Hepatocyte (in vitro differentiated cells): ENCODE data around the gene CASTOR1. TPM values are rescaled to one million over a fixed set of nuclear protein-coding genes. Genes with fewer than 3 reads are reported as not detected.
A peak's percentile ranks its signal among the peaks of the same experiment; 100 is the strongest.

Source experiments
- DNase-seq: peaks from one replicate; pipeline ENCODE4 v3.0.0-alpha.2; 2016; ENCODE audit warnings: low spot score
- H2AFZ ChIP-seq: fragments of 200-600 bp; sonication (generic); 2 replicates; pipeline ENCODE4 v1.6.0; 2016; ENCODE audit warnings: antibody characterized with exemption, mild to moderate bottlenecking
- H3K27ac ChIP-seq: fragments of 200-600 bp; sonication (generic); 2 replicates; pipeline ENCODE4 v1.5.1; 2016; ENCODE audit warnings: mild to moderate bottlenecking
- H3K27me3 ChIP-seq: fragments of 200-600 bp; sonication (generic); 2 replicates; pipeline ENCODE4 v1.6.1; 2016
- H3K36me3 ChIP-seq: fragments of 200-600 bp; sonication (generic); replicated peaks from 2 replicates; pipeline ENCODE4 v1.5.1; 2016; ENCODE audit warnings: low read depth; ENCODE audit not compliant: insufficient read depth
- H3K4me1 ChIP-seq: fragments of 200-600 bp; sonication (generic); 2 replicates; pipeline ENCODE4 v1.5.1; 2016; ENCODE audit warnings: mild to moderate bottlenecking, moderate library complexity; ENCODE audit not compliant: insufficient read depth
- H3K4me2 ChIP-seq: fragments of 200-600 bp; sonication (generic); 2 replicates; pipeline ENCODE4 v1.6.0; 2016
- H3K4me3 ChIP-seq: fragments of 200-600 bp; sonication (generic); 2 replicates; pipeline ENCODE4 v1.5.1; 2016; ENCODE audit warnings: mild to moderate bottlenecking
- H3K79me2 ChIP-seq: fragments of 200-600 bp; sonication (generic); 2 replicates; pipeline ENCODE4 v1.6.0; 2017; ENCODE audit warnings: mild to moderate bottlenecking
- H3K9me2 ChIP-seq: fragments of 200-600 bp; sonication (generic); replicated peaks from 2 replicates; pipeline ENCODE4 v1.6.0; 2017; ENCODE audit warnings: mild to moderate bottlenecking; ENCODE audit not compliant: insufficient read depth
- H3K9me3 ChIP-seq: fragments of 200-600 bp; sonication (generic); 2 replicates; pipeline ENCODE4 v1.5.1; 2016; ENCODE audit warnings: low read depth, mild to moderate bottlenecking
- H4K20me1 ChIP-seq: fragments of 200-600 bp; sonication (generic); 2 replicates; pipeline ENCODE4 v1.6.0; 2016; ENCODE audit warnings: mild to moderate bottlenecking; ENCODE audit not compliant: insufficient read depth, poor library complexity, severe bottlenecking
- EZH2 ChIP-seq: fragments of 200-600 bp; sonication (generic); IDR thresholded peaks from 2 replicates; pipeline ENCODE4 v1.6.1; 2016; ENCODE audit warnings: antibody characterized with exemption, mild to moderate bottlenecking, borderline replicate concordance
- EZH2phosphoT487 ChIP-seq: fragments of 200-600 bp; sonication (generic); IDR thresholded peaks from one replicate; pipeline ENCODE4 v1.6.1; 2018; ENCODE audit warnings: antibody characterized with exemption, mild to moderate bottlenecking, low read depth, moderate library complexity; ENCODE audit not compliant: unreplicated experiment, severe bottlenecking
- WGBS: methylation state at CpG from one replicate; pipeline ENCODE4 v1.1.6; 2016; ENCODE audit warnings: low lambda C conversion rate; ENCODE audit errors: missing lambda C conversion rate; 5-methylcytosine and 5-hydroxymethylcytosine counted together
- polyA plus RNA-seq: library from polyadenylated mRNA; unstranded; fragments of >200 nt; fragmentation: Nextera tagmentation; extraction: Ambion mirVana; gene quantifications from 2 replicates; pipeline ENCODE4 v1.2.1, GENCODE V29; 2016
- total RNA-seq: library from RNA; depleted of rRNA; stranded (reverse); fragments of >200 nt; gene quantifications from 2 replicates; pipeline ENCODE4 v1.2.3, GENCODE V29; 2014
- TF ChIP-seq, protein P1 (sequence below): fragments of 200-600 bp; sonication (generic); IDR thresholded peaks from 2 replicates; pipeline ENCODE4 v1.5.1; 2016; ENCODE audit warnings: antibody characterized with exemption, mild to moderate bottlenecking; ENCODE audit not compliant: poor library complexity

The CASTOR1 gene
- total and polyA plus RNA-seq, 2 experiments from 2014 or later = 30.9 to 53.5 TPM

DNA sequence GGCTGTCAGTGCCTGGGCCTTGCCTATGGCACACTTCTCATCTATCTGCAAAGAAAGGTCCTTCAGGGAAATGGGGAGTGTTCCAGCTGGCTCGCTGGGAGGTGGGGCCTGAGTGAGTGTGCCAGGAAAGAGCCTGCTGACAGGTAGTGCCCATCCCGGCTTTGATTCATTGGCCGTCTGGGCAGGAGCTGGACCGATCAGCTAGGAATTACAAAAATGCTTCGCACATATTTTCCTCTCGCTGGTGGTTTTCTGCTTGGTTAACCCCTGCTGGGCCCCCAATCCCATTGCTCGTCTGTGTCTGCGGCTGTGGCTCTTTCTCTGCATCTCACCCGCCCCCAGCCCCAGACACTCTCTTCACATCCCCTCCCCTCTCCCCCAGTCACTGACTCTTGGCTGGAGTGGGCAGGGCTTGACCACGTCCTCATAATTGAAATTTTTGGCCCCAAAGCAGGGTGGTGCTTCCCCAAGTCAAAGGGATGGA is 53.6 kb downstream of the CASTOR1 start:
- H2AFZ ChIP-seq = no peak overlapping the region
- DNase-seq = peak; percentile 55

More for the DNA sequence above, 53.6 kb downstream of the CASTOR1 start:
- Histone ChIP-seq H3K27ac (peak overlapping the region; percentile 87), H3K4me2 (peak overlapping the region; percentile 36), H3K36me3 (no peaks in the 10 kb centered on the region), H3K9me2 (no peaks in the 10 kb centered on the region), H3K79me2 (no peaks in the 10 kb centered on the region), H3K9me3 (no peaks in the 10 kb centered on the region), H4K20me1 (no peaks in the 10 kb centered on the region), H3K4me1 (peaks cover 33% of the 10 kb centered on the region), H3K4me3 (no peak overlapping the region), H3K27me3 (no peaks in the 10 kb centered on the region)
- WGBS = 46% methylated on average over 10 of the region's 10 CpGs
- TF ChIP-seq EZH2 (no peak), EZH2phosphoT487 (no peak)
- TF ChIP-seq, protein P1, sequence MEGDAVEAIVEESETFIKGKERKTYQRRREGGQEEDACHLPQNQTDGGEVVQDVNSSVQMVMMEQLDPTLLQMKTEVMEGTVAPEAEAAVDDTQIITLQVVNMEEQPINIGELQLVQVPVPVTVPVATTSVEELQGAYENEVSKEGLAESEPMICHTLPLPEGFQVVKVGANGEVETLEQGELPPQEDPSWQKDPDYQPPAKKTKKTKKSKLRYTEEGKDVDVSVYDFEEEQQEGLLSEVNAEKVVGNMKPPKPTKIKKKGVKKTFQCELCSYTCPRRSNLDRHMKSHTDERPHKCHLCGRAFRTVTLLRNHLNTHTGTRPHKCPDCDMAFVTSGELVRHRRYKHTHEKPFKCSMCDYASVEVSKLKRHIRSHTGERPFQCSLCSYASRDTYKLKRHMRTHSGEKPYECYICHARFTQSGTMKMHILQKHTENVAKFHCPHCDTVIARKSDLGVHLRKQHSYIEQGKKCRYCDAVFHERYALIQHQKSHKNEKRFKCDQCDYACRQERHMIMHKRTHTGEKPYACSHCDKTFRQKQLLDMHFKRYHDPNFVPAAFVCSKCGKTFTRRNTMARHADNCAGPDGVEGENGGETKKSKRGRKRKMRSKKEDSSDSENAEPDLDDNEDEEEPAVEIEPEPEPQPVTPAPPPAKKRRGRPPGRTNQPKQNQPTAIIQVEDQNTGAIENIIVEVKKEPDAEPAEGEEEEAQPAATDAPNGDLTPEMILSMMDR = no peak

Other genes with a start within 250 kb of the CASTOR1 start
- not detected in 2 replicates for gene HORMAD2, start 209.0 kb downstream of the CASTOR1 start, total RNA-seq
- not detected in 2 replicates for gene HORMAD2, start 209.0 kb downstream of the CASTOR1 start, polyA plus RNA-seq
- 13.4 and 21.1 TPM in 2 replicates for gene LIF, start 42.7 kb downstream of the CASTOR1 start, total RNA-seq
- 8.2 and 14.8 TPM in 2 replicates for gene LIF, start 42.7 kb downstream of the CASTOR1 start, polyA plus RNA-seq
- gene OSM, start 22.7 kb downstream of the CASTOR1 start, total RNA-seq = 0.48 and 1.5 TPM in 2 replicates
- not detected in 2 replicates for gene OSM, start 22.7 kb downstream of the CASTOR1 start, polyA plus RNA-seq
- gene TBC1D10A, start 37.4 kb upstream of the CASTOR1 start, total RNA-seq = 15.7 and 23.4 TPM in 2 replicates
- 38.7 and 39.9 TPM in 2 replicates for gene TBC1D10A, start 37.4 kb upstream of the CASTOR1 start, polyA plus RNA-seq
- 45.8 and 48.6 TPM in 2 replicates for gene SF3A1, start 67.4 kb upstream of the CASTOR1 start, total RNA-seq
- gene SF3A1, start 67.4 kb upstream of the CASTOR1 start, polyA plus RNA-seq = 82.5 and 84.6 TPM in 2 replicates
- gene CCDC157, start 67.5 kb upstream of the CASTOR1 start, total RNA-seq = 4.1 and 5.3 TPM in 2 replicates
- gene CCDC157, start 67.5 kb upstream of the CASTOR1 start, polyA plus RNA-seq = 5.4 TPM in 2 replicates
- gene RNF215, start 97.9 kb upstream of the CASTOR1 start, total RNA-seq = 12.6 and 18.1 TPM in 2 replicates
- 7.2 and 10.4 TPM in 2 replicates for gene RNF215, start 97.9 kb upstream of the CASTOR1 start, polyA plus RNA-seq
- 3.9 and 9.9 TPM in 2 replicates for gene SEC14L2, start 107.5 kb upstream of the CASTOR1 start, total RNA-seq
- 9.0 and 10.9 TPM in 2 replicates for gene SEC14L2, start 107.5 kb upstream of the CASTOR1 start, polyA plus RNA-seq
- gene MTFP1, start 136.3 kb upstream of the CASTOR1 start, total RNA-seq = 10.3 and 16.3 TPM in 2 replicates
- gene MTFP1, start 136.3 kb upstream of the CASTOR1 start, polyA plus RNA-seq = 22.3 and 24.3 TPM in 2 replicates
- not detected in 2 replicates for gene SEC14L3, start 182.5 kb upstream of the CASTOR1 start, total RNA-seq
- gene SEC14L3, start 182.5 kb upstream of the CASTOR1 start, polyA plus RNA-seq = not detected in 2 replicates
- gene SEC14L4, start 216.2 kb upstream of the CASTOR1 start, total RNA-seq = not detected in 2 replicates
- not detected in 2 replicates for gene SEC14L4, start 216.2 kb upstream of the CASTOR1 start, polyA plus RNA-seq